Right lobe of liver (tissue), 4 donors: ENCODE measurements around the gene NCDN.

Experiments used
- POLR2A ChIP-seq: fragments of 450-650 bp; IDR thresholded peaks from one replicate; pipeline ENCODE4 v1.6.1; 2017; ENCODE audit warnings: antibody characterized with exemption, mild to moderate bottlenecking
- TF ChIP-seq, protein P1 (sequence below), 4 donors: fragments of 200-600 bp in 3 of 4; fragments of 450-650 bp in 1 of 4; IDR thresholded peaks; one replicate each; pipeline versions ENCODE4 v1.5.1 to v1.8.0; 2016 to 2022; ENCODE audit warnings: antibody characterized with exemption in 4 of 4, mild to moderate bottlenecking in 2 of 4
- donor health status: DM: no; HTN: no; CAD: no.
- donor health status: DM: no; HTN: no; CAD: no.
- donor health status: DM: no; HTN: yes; CAD: no.

DNA sequence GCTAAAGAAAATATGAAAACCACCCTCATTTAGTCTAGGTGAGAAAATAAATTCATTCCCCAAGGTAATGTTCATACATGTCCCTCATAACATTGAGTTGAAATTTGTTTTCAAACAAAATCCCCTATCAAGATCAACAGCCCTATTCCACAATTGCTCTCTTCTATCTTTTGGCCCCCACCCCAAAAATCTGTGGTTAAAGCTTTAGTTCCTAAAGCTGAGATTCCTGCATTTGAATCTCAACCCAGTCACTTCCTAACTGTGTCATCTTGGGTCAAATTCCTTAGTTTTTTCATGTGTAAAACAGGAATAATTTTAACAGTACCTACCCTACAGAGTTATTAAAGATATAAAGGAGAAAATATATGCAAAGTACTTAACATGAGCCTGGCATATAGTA is 22.4 kb upstream of the NCDN start:
- TF ChIP-seq, protein P1, sequence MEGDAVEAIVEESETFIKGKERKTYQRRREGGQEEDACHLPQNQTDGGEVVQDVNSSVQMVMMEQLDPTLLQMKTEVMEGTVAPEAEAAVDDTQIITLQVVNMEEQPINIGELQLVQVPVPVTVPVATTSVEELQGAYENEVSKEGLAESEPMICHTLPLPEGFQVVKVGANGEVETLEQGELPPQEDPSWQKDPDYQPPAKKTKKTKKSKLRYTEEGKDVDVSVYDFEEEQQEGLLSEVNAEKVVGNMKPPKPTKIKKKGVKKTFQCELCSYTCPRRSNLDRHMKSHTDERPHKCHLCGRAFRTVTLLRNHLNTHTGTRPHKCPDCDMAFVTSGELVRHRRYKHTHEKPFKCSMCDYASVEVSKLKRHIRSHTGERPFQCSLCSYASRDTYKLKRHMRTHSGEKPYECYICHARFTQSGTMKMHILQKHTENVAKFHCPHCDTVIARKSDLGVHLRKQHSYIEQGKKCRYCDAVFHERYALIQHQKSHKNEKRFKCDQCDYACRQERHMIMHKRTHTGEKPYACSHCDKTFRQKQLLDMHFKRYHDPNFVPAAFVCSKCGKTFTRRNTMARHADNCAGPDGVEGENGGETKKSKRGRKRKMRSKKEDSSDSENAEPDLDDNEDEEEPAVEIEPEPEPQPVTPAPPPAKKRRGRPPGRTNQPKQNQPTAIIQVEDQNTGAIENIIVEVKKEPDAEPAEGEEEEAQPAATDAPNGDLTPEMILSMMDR (IDR thresholded peaks at IDR 0.05), result no peak
- no peak for TF ChIP-seq POLR2A
